ENCODE measurements around the gene RPL22.
A peak's percentile ranks its signal among the peaks of the same experiment; 100 is the strongest.

Gene RPL22

GRCh38 chr1:6179564-6180175 is 19.7 kb downstream of the RPL22 start:
- DNase-seq (ENCODE audit: low read depth): no peak
- peak overlapping the region; percentile 5 for H3K4me3 ChIP-seq (ENCODE audit: low read depth, low read length)
- TF ChIP-seq CTCF (conservative IDR thresholded peaks at IDR 0.05; ENCODE audit: low read depth, low read length): no peak

- TF ChIP-seq CTCF (conservative IDR thresholded peaks at IDR 0.05; ENCODE audit: low read depth, low read length): no peak
- H3K4me3 ChIP-seq (ENCODE audit: low read depth, low read length): no peak overlapping the region
- DNase-seq (ENCODE audit: low read depth): no peak
Observed at GRCh38 chr1:6178751-6179563, 20.4 kb downstream of the RPL22 start.

GRCh38 chr1:6177681-6178380 is 21.6 kb downstream of the RPL22 start:
- TF ChIP-seq CTCF (conservative IDR thresholded peaks at IDR 0.05; ENCODE audit: low read depth, low read length): no peak
- H3K4me3 ChIP-seq (ENCODE audit: low read depth, low read length): no peak overlapping the region
- no peak for DNase-seq (ENCODE audit: low read depth)

GRCh38 chr1:6176779-6177178 is 22.6 kb downstream of the RPL22 start:
- TF ChIP-seq CTCF (conservative IDR thresholded peaks at IDR 0.05; ENCODE audit: low read depth, low read length): no peak
- H3K4me3 ChIP-seq (ENCODE audit: low read depth, low read length): no peak overlapping the region
- DNase-seq (ENCODE audit: low read depth): no peak

- H3K4me3 ChIP-seq (ENCODE audit: low read depth, low read length): no peak overlapping the region
- no peak for TF ChIP-seq CTCF (conservative IDR thresholded peaks at IDR 0.05; ENCODE audit: low read depth, low read length)
- no peak for DNase-seq (ENCODE audit: low read depth)
Observed at GRCh38 chr1:6175411-6175828, 24.0 kb downstream of the RPL22 start.

- DNase-seq (ENCODE audit: low read depth): no peak
- H3K4me3 ChIP-seq (ENCODE audit: low read depth, low read length): no peak overlapping the region
- no peak for TF ChIP-seq CTCF (conservative IDR thresholded peaks at IDR 0.05; ENCODE audit: low read depth, low read length)
Observed at GRCh38 chr1:6174621-6175410, 24.6 kb downstream of the RPL22 start.

Measured in choroid plexus epithelial cell (primary cell).